HG03565 (cell line): ENCODE measurements around the gene LPP.

Experiments used
- ATAC-seq: cut with Tn5 transposase; IDR thresholded peaks from one replicate; pipeline ENCODE4 v1.9.1; 2021; ENCODE audit warnings: mild to moderate bottlenecking, moderate library complexity; ENCODE audit not compliant: unreplicated experiment

LPP gene

GRCh38 chr3:188918093-188918492 lies 764.1 kb downstream of the LPP start:
- ATAC-seq, result no peak

DNA sequence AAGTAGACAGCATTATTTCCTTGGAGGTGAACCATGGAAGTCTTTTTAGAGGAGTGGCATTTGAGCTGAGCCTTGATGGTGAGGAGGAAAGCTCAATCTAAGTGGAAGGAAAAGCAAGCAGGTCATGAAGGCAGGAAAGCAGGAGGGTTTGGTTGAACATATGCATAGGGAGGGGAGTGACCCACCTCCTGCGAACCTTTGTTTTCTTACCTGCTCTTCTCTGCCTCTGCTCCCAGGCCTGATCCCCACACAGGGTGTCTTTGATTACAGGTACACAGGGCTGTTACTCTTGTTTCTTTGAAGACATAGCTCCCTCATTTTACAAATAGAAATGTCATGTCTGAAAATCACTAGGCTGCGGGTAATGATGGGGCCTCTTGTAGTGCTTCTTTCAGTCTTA lies 769.7 kb downstream of the LPP start:
- no peak for ATAC-seq

GRCh38 chr3:188925376-188925775 lies 771.4 kb downstream of the LPP start:
- no peak for ATAC-seq

GRCh38 chr3:188926111-188926510 lies 772.2 kb downstream of the LPP start:
- no peak for ATAC-seq

DNA sequence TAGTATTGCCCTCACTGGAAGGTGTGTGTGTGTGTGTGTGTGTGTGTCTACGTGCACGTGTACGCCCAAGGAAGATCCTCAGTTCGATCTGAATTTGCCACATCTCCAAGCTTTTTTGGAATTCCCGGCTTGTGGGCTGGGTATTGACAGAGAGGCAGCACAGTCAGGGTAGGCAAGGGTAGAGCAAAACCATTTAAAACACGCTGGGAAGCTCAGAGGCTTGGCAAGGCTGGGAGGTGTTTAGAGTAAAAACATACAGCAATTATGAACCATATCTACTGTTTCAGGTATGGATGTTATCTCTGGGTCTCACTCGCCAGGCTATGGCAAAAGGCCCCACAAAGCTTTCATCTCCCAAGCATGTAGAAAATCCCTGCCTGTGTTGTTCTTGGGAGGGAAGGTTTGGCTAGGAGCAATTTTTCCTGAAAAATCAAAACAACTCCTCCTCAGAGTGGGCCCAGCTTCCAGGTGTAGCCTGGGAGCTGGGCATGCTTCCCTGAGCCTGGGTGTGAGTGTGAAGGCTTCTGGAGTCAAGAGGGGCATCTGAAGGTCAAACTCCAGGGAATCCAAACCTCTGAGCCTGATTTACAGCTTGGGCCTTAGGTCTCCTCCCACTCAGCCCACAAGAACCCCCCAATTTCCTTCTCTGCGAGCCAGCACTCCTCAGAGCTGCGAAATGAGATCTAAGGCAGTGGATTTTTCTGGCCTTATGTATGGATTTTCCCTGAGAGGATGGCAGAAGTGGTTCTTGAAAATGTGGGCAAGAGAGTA lies 773.0 kb downstream of the LPP start:
- ATAC-seq, result no peak

- ATAC-seq, result no peak
Observed at GRCh38 chr3:188927971-188928370, 774.0 kb downstream of the LPP start.

- no peak for ATAC-seq
Observed at GRCh38 chr3:188929137-188929536, 775.2 kb downstream of the LPP start.

GRCh38 chr3:188931036-188931435 lies 777.1 kb downstream of the LPP start:
- no peak for ATAC-seq

- ATAC-seq, result no peak
Observed at GRCh38 chr3:188931531-188931930, 777.6 kb downstream of the LPP start.

DNA sequence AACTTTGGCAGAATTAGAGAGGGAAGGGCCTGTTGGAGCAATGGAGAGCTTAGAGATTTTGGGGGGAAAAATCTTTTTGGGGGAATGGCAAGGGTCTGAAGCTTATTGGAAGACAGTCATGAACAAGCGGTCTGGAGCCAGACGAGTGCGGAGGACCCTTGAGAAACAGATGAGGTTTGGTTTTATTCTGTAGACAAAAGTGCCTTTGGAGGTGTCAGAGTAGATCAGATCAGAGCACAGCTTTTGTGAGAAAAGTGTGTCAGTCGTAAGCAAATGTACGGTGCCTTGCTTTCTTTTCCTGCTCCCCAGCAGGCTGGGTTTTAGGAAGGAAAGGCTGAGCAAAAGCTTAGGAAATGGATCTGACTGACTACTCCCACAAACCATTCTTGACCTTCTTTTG lies 781.0 kb downstream of the LPP start:
- no peak for ATAC-seq

- no peak for ATAC-seq
Observed at GRCh38 chr3:188936597-188937107, 782.7 kb downstream of the LPP start.

DNA sequence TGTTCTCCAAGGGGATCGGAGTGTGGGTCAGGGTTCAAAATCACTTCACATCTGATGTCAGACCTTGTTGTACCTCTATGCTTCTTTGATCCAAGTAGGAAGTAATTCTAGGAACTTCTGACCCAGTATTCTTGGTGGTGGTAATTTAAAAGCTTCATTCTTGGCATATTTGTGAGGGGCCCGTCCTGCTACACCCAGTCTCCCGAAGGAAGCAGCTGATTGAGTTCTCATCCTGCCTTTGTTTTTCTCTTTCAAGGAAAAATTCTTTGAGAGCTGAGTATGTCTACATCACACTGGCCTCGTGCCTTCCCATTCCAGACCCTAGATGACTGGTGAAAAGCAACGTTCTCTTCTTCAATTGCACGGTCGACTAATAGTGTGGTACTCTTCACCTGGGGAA lies 783.4 kb downstream of the LPP start:
- ATAC-seq, result no peak

- ATAC-seq, result no peak
Observed at GRCh38 chr3:188938999-188939398, 785.0 kb downstream of the LPP start.

GRCh38 chr3:188939814-188940572 lies 786.0 kb downstream of the LPP start:
- ATAC-seq, result no peak
